ENCODE data around the gene TMEM108.
A peak's percentile ranks its signal among the peaks of the same experiment; 100 is the strongest.

DNA sequence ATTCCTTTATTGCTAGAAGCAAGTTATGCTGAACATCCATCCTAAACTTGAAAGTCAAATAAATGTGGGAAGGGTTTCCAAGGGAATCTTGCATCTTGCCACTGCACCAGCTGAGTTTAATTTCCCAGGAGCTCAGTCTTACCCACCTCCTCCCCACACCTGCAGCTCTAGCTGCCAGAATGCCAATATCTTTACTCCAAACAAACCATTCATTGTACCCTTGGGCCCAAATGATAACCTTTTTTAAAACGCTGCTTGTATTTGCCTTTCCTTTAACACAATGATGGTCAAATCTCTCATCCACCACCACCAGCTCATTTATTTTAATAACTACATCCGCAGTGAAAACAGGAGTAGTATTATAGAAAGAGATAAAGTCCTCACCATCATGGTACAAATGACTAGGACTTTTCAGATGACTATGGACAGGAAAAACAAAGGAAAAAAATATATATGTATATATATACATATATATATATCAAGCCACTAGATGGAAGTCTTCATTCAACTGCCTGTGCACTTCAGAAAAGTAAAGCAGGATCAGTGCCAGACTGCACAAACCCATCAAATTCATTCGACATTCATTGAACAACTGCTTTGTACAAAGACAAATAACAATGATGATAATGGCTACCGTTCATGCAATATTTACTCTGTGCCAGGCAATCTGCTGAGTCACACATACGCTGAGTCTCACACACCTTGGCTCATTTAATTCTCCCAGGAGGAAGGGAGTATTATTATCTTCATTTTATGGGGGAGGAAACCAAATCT is 405.6 kb downstream of the TMEM108 start:
- no peak for TF ChIP-seq POLR2A (IDR thresholded peaks at IDR 0.05; ENCODE audit: low read depth, low read length)
- peak in 1 of 3 experiments; percentile 16; a peak in 1 of 6 replicates for TF ChIP-seq CTCF (IDR thresholded peaks at IDR 0.05 in 2 of 3, conservative IDR thresholded peaks at IDR 0.05 in 1 of 3; ENCODE audit: control insufficient read depth in 2 of 3, extremely low read depth in 1 of 3, insufficient read depth in 1 of 3, low read depth in 3 of 3, low read length in 3 of 3)

Data from GM12878 (cell line).